ENCODE measurements around the gene GSDMA.
A peak's percentile ranks its signal among the peaks of the same experiment; 100 is the strongest.

GSDMA gene

DNA sequence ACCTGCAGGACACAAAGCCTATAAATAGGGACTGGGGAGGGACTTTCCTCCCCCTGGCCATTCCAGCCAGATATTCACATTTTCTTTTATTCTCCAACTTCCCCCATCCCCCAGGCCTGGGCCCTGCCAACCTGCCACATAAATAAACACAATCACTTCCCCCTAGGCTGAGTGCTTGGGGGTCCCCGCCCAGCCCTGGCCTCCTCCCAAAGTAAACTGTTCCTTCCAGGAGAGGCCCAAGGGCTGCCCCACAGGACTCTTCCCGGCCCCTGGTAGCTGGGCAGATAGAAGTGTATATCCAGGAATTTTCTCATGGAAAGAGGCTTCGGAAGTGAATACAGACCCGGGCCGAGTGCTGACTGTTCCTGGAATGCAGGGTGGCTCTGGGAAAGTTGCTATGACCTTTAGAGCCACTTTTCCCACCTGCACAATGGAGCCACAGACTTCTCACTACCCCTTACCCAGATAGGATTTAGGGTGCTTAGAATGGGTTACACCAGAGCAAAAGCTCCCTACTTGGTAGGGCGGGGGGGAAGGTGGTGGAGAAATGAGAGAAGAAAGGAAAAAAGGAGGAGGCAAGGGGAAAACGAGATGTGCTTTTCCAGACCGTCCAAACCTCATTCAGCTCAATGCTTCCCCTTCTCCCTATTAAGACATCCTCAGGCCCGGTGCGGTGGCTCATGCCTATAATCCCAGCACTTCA, 60.9 kb downstream of the GSDMA start:
- no peak for DNase-seq

DNA sequence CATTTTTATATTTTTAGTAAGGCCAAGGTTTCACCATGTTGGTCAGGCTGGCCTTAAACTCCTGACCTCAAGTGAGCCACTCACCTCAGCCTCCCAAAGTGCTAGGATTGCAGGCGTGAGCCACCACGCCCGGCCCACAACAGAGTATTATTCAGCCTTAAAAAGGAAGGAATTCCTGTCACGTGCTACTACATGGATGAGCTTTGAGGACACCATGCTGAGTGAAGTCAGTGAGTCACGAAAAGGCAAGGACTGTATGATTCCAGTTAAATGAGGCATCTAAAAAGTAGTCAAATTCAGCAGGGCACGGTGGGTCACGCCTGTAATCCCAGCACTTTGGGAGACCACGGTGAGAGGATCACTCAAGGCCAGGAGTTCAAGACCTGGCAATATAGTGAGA, 62.1 kb downstream of the GSDMA start:
- DNase-seq, result no peak

DNA sequence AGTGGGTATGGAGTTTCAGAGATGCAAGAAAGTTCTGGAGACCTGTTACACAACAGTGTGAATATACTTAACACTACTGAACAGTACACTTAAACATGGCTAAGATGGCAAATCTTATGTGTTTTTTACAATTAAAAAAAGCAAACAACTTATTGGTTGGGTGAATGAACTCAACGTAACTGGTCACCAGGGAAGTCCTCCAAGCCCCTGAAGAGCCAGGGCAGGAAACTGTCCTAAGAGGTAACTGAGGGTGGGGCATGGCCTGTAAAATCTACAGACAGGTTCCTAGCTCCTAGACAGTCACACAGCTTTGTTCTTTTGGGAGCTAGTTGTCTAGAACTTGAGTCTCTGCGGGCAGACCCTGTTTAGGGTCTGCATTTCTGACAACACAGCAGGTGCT, 62.8 kb downstream of the GSDMA start:
- no peak for DNase-seq

DNA sequence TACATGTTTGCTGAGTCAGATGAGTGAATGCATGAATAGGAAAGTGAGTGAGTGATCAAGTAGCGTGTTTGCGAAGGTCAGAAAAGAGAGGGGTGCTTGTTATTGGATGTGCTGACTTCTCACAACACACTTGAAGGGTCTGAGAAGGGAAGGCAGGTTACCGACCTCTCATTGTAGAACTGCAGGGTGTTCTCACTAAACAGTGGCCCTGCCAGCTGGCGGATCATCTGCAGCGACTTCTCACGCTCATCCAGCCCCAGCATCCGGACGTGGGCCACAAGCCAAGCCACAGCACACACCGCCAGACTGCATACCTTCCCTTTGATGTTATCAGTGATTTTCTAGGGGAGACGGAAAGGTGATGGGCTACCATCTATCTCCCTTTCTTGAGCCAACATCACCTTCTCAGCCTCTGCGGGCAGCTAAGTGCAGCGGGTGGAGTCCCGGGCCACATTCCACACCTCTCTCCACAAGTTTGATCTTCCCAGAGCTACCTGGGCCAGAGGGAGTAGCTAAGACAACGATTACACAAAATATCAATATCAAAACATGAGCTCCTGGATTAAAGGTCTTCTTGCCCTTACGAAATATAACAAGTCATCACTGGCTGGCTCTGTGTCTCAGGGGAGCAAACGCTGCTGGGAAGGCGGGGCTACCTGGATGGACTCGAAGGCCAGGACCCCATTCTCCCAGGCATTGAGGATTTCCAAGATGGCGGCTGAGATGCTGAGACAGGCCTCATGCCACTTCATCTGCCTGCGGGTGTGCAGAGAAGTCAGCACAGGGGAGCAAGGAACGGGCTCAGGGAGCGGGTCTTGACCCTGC, 63.4 kb downstream of the GSDMA start:
- DNase-seq, result peak; percentile 13 to 40

DNA sequence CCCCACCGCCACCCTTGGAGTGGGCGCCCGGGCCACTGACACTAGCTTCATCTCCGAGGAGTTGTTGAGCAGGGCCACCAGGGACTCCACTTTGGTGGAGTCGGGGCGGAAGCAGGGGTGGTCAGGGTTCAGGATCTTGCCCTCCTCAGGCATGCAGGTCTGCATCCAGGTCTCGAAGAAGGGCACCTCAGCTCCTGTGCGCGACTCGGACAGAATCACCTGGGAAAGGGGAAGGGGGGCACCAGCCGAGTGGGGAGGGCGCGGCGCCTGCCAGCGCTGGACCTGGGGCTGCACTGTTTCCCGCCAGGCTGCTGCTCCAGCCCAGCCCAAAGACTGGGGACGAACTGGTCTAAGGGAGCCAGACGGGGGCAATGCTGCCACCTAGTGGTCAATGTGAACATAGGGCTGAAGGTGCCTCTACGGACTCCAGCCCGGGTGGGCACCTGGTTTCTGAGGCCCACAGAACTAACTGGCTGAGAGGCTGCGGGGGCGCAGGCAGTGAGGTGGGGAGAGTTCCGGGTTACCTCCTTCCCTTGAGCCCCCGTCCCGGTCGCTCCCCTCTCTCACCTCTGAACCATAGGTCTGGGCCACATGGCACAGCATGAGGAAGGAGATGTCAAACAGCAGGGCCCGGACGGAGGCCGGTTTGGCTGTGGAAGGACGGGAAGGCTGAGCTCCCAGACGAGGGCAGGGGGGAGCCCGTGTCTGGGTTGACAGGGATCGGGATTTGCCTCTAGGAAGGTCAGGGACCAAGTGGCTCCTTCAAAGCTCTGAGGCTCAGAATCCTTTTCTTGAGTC, 64.2 kb downstream of the GSDMA start:
- DNase-seq, result peak; percentile 65 to 68

Measured in stimulated activated CD4-positive, alpha-beta T cell treated with anti-CD3 and anti-CD28 coated beads, Interleukin-4, amount 100 ng/mL, for 4 hours (primary cell).